ENCODE measurements around the gene TBC1D5.
"Not testable (repeated sequence)": the region's sequence is repeated elsewhere in the genome, so short reads cannot be mapped to it uniquely, and the experiment has no call there.

TBC1D5 gene

DNA sequence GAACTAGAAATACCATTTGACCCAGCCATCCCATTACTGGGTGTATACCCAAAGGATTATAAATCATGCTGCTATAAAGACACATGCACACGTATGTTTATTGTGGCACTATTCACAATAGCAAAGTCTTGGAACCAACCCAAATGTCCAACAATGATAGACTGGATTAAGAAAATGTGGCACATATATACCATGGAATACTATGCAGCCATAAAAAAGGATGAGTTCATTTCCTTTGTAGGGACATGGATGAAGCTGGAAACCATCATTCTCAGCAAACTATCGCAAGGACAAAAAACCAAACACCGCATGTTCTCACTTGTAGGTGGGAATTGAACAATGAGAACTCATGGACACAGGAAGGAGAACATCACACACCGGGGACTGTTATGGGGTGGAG is 210.0 kb downstream of the TBC1D5 start:
- DNase-seq = not testable (repeated sequence)

GRCh38 chr3:17529677-17530076 is 212.8 kb downstream of the TBC1D5 start:
- DNase-seq = no peak

- DNase-seq = no peak
Observed at GRCh38 chr3:17518189-17519059, 224.0 kb downstream of the TBC1D5 start.

DNA sequence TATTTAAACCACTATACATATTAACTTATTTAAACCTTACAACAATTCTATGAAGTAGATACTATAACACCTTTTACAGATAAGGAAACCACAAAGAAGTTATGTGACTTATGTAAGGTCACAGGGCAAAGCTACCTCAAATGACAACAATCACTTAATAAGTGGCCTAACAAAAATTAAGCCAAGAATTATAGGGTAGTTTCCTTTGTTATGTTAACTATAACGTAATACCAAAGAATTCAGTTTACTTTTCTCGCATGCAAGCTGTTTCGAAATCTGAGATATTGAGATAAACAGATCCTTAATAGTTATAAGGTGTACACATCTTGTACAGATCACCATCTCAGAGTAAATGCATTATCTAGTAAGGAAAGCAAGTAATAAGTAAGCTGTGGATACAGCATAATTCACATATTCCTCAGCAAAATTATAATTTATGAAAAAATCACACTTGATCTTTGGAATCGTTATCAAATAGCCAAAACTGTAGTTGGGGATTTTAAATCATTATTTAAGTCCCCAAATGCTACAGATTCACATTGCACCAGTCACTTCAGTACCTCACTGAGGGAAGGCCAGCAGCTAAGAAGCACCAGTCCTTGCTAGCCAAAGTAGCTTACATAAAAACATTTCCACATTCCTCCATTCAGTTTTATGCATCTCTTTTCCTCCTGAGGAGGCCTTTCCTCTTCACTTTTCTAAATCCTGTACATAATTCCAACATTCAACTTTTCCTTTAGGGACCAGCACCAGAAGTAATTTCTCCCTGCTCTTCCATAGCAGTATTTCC is 226.8 kb downstream of the TBC1D5 start:
- DNase-seq = no peak

DNA sequence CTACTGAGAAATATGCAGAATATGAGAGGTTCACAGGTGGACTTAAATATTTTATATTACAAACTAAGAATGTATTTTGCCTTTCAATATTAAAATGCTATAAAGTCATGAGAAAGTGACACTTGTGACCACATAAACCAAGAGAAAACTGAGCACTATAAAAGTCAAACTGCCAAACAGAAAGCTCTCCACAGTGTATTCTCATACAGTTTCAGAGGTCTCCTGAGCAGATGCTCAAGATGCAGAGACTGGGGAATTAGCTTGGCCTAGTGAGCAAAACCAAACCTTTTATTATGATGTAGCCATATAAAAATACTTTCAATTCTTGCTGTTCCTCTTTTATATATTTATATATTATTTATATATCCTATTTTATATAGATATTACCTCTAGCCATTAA is 227.8 kb downstream of the TBC1D5 start:
- DNase-seq = no peak

DNA sequence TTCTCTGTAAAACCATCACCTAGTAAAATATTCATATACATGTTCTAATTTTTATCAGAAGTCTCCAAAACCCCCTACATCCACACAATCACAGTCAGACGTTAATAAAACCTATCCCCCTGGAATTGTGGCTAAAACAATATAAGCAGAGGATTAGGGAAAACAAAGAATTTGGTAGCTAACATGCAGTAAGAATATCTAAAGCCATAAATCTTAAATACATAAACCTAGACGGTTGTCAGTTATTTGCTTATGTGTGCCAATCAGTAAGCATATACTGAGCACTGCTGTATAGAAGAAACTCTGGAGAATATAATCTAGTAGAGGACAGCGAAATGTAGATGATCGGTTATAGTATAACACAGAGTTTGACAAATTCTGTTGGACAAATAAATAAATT is 232.2 kb downstream of the TBC1D5 start:
- DNase-seq = no peak

GRCh38 chr3:17508180-17508752 is 234.2 kb downstream of the TBC1D5 start:
- no peak for DNase-seq

DNA sequence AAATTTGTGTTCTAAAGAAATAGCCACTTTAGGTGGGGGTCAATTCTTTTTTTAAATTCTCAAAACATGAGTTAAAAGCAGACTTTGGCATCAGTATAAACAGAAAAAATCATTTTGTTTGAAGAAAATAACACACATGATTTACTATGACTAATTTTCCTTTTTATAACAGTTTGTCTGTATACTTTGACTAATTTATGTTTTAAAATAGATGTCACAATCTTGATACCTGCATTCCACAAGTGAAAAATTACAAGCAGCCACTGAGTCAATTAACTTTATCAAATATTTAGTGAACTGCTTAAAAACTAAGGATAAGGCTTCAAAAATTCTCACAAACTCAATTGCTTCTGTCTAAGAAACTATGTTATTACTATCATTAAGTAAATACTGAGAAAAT is 235.0 kb downstream of the TBC1D5 start:
- no peak for DNase-seq

- DNase-seq = no peak
Observed at GRCh38 chr3:17505856-17506255, 236.6 kb downstream of the TBC1D5 start.

DNA sequence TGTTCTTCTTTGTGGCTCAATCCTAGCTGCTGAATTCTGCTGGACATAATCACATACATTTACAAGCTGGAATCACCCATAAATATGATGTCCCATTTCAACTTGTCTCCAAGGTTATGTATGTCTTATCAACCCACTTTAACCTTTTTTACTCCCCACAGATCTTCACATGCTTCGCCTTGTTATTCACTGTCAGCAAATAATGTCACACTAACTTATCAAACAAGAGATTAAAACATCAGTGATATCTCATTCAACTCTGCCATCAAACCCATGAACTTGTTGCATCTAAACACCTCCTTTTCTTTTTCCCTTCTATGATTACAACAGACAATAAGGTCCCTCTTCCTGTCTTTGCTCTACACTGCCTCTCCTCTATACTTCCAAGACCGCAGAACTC is 240.7 kb downstream of the TBC1D5 start:
- DNase-seq = no peak

DNA sequence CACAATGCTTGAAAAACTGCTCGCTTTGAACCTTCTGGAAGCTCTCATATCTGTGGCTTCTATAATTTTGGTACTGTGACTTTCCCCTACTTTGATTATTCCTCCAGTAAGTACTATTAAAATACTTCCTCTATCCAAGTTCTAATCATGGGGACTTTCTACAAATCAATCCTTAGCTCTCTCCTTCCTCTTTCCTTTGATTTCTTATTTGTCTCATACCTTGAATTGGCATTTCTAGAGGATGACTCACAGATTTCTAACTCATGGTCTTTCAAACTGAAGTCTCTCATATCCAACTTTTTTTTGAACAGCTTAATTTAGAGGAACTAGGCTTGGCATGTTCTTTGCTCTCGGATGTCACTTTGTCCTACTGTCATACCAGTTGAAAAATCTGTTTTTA is 241.8 kb downstream of the TBC1D5 start:
- DNase-seq = peak in 1 of 2 experiments; percentile 16

DNA sequence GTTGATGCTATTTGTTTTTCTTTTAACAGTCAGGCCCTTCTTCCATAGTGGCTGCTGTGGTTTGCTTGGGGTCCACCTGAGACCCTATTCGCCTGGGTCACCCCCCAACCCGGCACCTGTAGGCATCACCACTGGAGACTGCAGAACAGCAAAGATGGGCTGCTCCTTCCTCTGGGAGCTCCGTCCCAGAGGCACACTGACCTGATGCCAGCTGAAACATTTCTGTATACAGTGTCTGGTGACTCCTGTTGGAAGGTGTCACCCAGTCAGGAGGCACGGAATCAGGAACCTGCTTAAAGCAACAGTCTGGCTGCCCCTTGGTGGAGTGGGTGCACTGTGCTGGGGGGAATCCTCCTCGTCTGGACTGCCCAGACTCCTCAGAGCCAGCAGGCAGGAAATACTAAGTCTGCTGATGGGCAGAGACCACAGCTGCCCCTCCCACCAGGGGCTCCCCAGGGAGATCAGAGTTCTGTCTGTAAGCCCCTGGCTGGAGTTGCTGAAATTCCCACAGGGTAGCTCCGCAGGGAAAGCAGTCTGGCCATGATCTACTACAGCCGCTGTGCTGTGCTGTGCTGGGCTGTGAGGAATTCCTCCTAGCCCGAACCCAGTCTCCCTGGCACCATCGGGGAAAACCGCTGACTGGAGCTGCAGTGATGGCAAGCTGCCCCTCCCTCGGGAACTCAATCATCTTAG is 248.2 kb downstream of the TBC1D5 start:
- no peak for DNase-seq

GRCh38 chr3:17491601-17492000 is 250.8 kb downstream of the TBC1D5 start:
- DNase-seq = no peak

- DNase-seq = not testable (repeated sequence)
Observed at GRCh38 chr3:17491190-17491589, 251.2 kb downstream of the TBC1D5 start.

DNA sequence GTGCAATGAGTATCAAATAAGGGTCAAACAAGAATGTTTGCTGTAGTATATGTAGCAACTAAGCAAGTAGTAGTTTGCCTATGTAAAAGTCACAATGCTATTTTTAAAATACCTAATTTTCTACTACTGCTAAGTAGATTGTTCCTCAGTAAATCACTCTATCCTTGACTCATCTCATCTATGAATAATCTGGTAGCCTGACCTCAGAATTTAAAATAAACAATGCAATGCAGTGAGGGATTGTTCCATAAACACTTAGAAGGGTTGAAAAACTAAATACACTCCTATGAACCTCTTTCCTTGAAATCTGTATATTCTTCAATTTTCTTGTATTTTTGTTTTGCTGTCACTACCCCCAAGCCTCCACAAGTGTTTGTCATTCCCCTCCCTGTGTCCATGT is 253.3 kb downstream of the TBC1D5 start:
- no peak for DNase-seq

- DNase-seq = no peak
Observed at GRCh38 chr3:17481116-17481515, 261.3 kb downstream of the TBC1D5 start.

GRCh38 chr3:17479681-17480405 is 262.6 kb downstream of the TBC1D5 start:
- no peak for DNase-seq

DNA sequence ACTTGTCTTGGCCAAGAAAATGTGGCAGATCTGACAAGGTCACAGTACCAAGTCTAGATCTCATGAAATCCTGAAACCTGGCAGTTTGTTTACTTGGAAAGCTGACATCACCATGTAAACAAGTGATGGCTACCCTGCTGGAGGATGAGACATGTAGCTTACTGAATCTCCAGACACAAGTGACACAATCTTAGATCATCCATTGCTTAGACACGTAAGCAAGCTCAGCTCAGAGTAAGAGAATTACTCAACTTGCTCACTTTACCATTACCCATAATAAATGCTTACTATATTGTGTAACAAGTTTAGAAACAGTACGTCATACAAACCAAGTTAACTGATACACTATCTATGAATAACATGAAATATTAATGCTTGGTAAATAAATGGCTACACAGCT is 263.8 kb downstream of the TBC1D5 start:
- DNase-seq = no peak

GRCh38 chr3:17473761-17474160 is 268.7 kb downstream of the TBC1D5 start:
- no peak for DNase-seq

DNA sequence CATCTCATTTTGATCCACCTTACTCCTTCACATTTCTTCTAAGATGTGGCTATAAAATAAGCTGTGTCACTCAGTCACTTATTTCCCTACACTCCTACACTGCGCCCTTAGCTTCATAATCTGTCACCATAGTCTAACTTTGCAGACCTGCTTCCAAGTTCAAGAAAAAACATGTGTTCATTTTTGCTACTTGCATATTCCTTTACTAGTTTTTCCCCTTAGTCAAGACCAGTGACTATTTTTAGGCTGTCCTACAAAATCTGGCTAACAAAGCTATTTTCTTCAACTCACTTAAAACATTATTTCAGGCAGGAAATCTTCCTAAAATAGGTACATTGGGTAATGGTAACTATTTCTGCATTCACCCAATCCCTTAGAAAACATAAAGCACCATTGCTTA is 272.5 kb downstream of the TBC1D5 start:
- DNase-seq = no peak

DNA sequence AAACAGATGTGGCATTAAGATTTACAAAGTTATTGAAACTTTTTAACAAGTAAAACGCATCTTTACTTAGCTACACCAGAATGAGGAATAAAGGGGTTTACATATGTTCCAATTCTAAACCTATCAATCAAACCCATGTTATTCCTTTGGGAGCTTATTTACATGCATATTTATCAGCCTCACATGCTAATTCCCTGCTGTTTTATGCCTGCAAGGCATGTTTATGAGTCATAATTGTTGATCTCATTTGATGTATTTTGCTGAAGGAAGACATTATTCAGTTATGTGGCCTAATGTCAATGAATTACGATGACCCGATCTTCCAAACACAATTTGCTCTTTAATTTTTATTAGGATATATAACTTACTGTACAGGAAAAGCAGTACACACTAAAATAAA is 272.9 kb downstream of the TBC1D5 start:
- no peak for DNase-seq

DNA sequence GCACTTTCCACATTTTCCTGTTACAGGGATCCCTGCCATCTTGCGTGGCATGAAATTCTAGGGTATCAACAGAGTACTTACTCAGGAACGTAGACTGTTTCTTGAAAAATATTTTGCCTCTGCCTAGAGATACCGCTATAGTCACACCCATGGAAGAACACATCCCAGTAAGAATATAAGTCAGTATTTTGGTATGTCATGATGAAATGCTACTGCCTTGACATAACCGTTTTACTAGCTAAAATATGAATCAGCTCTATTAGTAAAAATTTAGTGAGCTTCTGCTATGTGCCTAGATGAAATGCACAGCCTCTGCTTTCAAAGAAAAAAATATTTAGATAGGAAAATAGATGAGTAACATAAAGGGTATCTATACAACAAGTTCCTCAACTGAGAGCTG is 276.4 kb downstream of the TBC1D5 start:
- DNase-seq = no peak

All from Kasumi-1 (cell line).